GM18909 (cell line): ENCODE results near the gene TAF4.

Source experiments
- ATAC-seq: cut with Tn5 transposase; IDR thresholded peaks from one replicate; pipeline ENCODE4 v1.9.1; 2021; ENCODE audit warnings: mild to moderate bottlenecking; ENCODE audit not compliant: unreplicated experiment, poor library complexity

Gene TAF4

GRCh38 chr20:61970357-61970756 lies 95.3 kb downstream of the TAF4 start:
- no peak for ATAC-seq

GRCh38 chr20:61969806-61970205 lies 95.9 kb downstream of the TAF4 start:
- ATAC-seq, result no peak

- no peak for ATAC-seq
These were observed 96.7 kb downstream of the TAF4 start for GRCh38 chr20:61968932-61969331.

- no peak for ATAC-seq
These were observed 97.5 kb downstream of the TAF4 start for GRCh38 chr20:61968036-61968810.

GRCh38 chr20:61967300-61967699 lies 98.4 kb downstream of the TAF4 start:
- no peak for ATAC-seq

GRCh38 chr20:61966492-61967244 lies 99.0 kb downstream of the TAF4 start:
- ATAC-seq, result no peak

- no peak for ATAC-seq
These were observed 99.8 kb downstream of the TAF4 start for GRCh38 chr20:61965606-61966491.

GRCh38 chr20:61964675-61965605 lies 100.7 kb downstream of the TAF4 start:
- ATAC-seq, result no peak

GRCh38 chr20:61963885-61964674 lies 101.6 kb downstream of the TAF4 start:
- no peak for ATAC-seq

- no peak for ATAC-seq
These were observed 102.5 kb downstream of the TAF4 start for GRCh38 chr20:61963149-61963548.

GRCh38 chr20:61960836-61961235 lies 104.8 kb downstream of the TAF4 start:
- ATAC-seq, result no peak

GRCh38 chr20:61958773-61959700 lies 106.6 kb downstream of the TAF4 start:
- ATAC-seq, result no peak

GRCh38 chr20:61957961-61958715 lies 107.5 kb downstream of the TAF4 start:
- ATAC-seq, result no peak

GRCh38 chr20:61956396-61957342 lies 109.0 kb downstream of the TAF4 start:
- ATAC-seq, result no peak

GRCh38 chr20:61955668-61956395 lies 109.8 kb downstream of the TAF4 start:
- no peak for ATAC-seq
